Measurements from ENCODE around the gene FASTKD2.

FASTKD2 gene

GRCh38 chr2:206765242-206766056 is at the start of gene FASTKD2, which contains the start of gene MDH1B:
Gene FASTKD2 (plus strand): TSS chr2:206765606. CDS start chr2:206766694, 1,088 bp downstream.
Gene MDH1B (minus strand): TSS chr2:206765328. CDS start chr2:206765271, 57 bp downstream.
- H3K9me3 ChIP-seq (ENCODE audit: low read length), result no peaks in the 10 kb centered on the region
- H3K27me3 ChIP-seq (ENCODE audit: control insufficient read depth in 1 of 2, insufficient read depth in 2 of 2, low read length in 2 of 2), result no peaks in the 10 kb centered on the region
- peak within 1 kb of the TSS; percentile 51 to 98 for H3K4me3 ChIP-seq (ENCODE audit: low read depth in 1 of 2, low read length in 2 of 2)
- H3K27ac ChIP-seq (ENCODE audit: low read depth, low read length), result peak within 1 kb of the TSS; percentile 78
- peaks cover 43% of the 10 kb centered on the region for H3K4me1 ChIP-seq (ENCODE audit: insufficient read depth, low read length)
- H3K36me3 ChIP-seq (ENCODE audit: insufficient read depth, low read length), result peaks cover 31% of the 10 kb centered on the region
- peak within 1 kb of the TSS; percentile 95 for H3K9ac ChIP-seq (ENCODE audit: low read length)

GRCh38 chr2:206716623-206717022 is 48.8 kb upstream of the FASTKD2 start:
- no peak overlapping the region for H3K27ac ChIP-seq (ENCODE audit: low read depth, low read length)
- no peaks in the 10 kb centered on the region for H3K9me3 ChIP-seq (ENCODE audit: low read length)
- H3K27me3 ChIP-seq (ENCODE audit: control insufficient read depth in 1 of 2, insufficient read depth in 2 of 2, low read length in 2 of 2), result no peaks in the 10 kb centered on the region
- H3K9ac ChIP-seq (ENCODE audit: low read length), result no peak overlapping the region
- no peak overlapping the region for H3K4me3 ChIP-seq (ENCODE audit: low read depth in 1 of 2, low read length in 2 of 2)
- no peaks in the 10 kb centered on the region for H3K4me1 ChIP-seq (ENCODE audit: insufficient read depth, low read length)
- H3K36me3 ChIP-seq (ENCODE audit: insufficient read depth, low read length), result no peaks in the 10 kb centered on the region

GRCh38 chr2:206718296-206718695 is 47.1 kb upstream of the FASTKD2 start, which contains the start of gene DYTN:
Gene DYTN (minus strand): TSS chr2:206718396. CDS start chr2:206718279, 117 bp downstream.
- Histone ChIP-seq H3K4me1 (ENCODE audit: insufficient read depth, low read length) (no peaks in the 10 kb centered on the region), H3K27me3 (ENCODE audit: control insufficient read depth in 1 of 2, insufficient read depth in 2 of 2, low read length in 2 of 2) (no peaks in the 10 kb centered on the region), H3K4me3 (ENCODE audit: low read depth in 1 of 2, low read length in 2 of 2) (no peak within 1 kb of the TSS), H3K36me3 (ENCODE audit: insufficient read depth, low read length) (no peaks in the 10 kb centered on the region), H3K9ac (ENCODE audit: low read length) (no peak within 1 kb of the TSS), H3K27ac (ENCODE audit: low read depth, low read length) (no peak within 1 kb of the TSS), H3K9me3 (ENCODE audit: low read length) (no peaks in the 10 kb centered on the region)

GRCh38 chr2:206721256-206721920 is 44.0 kb upstream of the FASTKD2 start:
- Histone ChIP-seq H3K9ac (ENCODE audit: low read length) (no peak overlapping the region), H3K36me3 (ENCODE audit: insufficient read depth, low read length) (no peaks in the 10 kb centered on the region), H3K9me3 (ENCODE audit: low read length) (no peaks in the 10 kb centered on the region), H3K27ac (ENCODE audit: low read depth, low read length) (no peak overlapping the region), H3K4me3 (ENCODE audit: low read depth in 1 of 2, low read length in 2 of 2) (no peak overlapping the region), H3K4me1 (ENCODE audit: insufficient read depth, low read length) (no peaks in the 10 kb centered on the region), H3K27me3 (ENCODE audit: control insufficient read depth in 1 of 2, insufficient read depth in 2 of 2, low read length in 2 of 2) (no peaks in the 10 kb centered on the region)

GRCh38 chr2:206723288-206723687 is 42.1 kb upstream of the FASTKD2 start:
- Histone ChIP-seq H3K4me3 (ENCODE audit: low read depth in 1 of 2, low read length in 2 of 2) (no peak overlapping the region), H3K27ac (ENCODE audit: low read depth, low read length) (no peak overlapping the region), H3K4me1 (ENCODE audit: insufficient read depth, low read length) (no peaks in the 10 kb centered on the region), H3K9me3 (ENCODE audit: low read length) (no peaks in the 10 kb centered on the region), H3K9ac (ENCODE audit: low read length) (no peak overlapping the region), H3K27me3 (ENCODE audit: control insufficient read depth in 1 of 2, insufficient read depth in 2 of 2, low read length in 2 of 2) (no peaks in the 10 kb centered on the region), H3K36me3 (ENCODE audit: insufficient read depth, low read length) (no peaks in the 10 kb centered on the region)

- H3K27ac ChIP-seq (ENCODE audit: low read depth, low read length), result no peak overlapping the region
- H3K36me3 ChIP-seq (ENCODE audit: insufficient read depth, low read length), result no peaks in the 10 kb centered on the region
- H3K9ac ChIP-seq (ENCODE audit: low read length), result no peak overlapping the region
- H3K9me3 ChIP-seq (ENCODE audit: low read length), result no peaks in the 10 kb centered on the region
- no peak overlapping the region for H3K4me3 ChIP-seq (ENCODE audit: low read depth in 1 of 2, low read length in 2 of 2)
- no peaks in the 10 kb centered on the region for H3K27me3 ChIP-seq (ENCODE audit: control insufficient read depth in 1 of 2, insufficient read depth in 2 of 2, low read length in 2 of 2)
- H3K4me1 ChIP-seq (ENCODE audit: insufficient read depth, low read length), result no peaks in the 10 kb centered on the region
These were observed 38.1 kb upstream of the FASTKD2 start for GRCh38 chr2:206727287-206727686.

GRCh38 chr2:206728277-206729199 is 36.9 kb upstream of the FASTKD2 start:
- H3K4me1 ChIP-seq (ENCODE audit: insufficient read depth, low read length), result no peaks in the 10 kb centered on the region
- no peaks in the 10 kb centered on the region for H3K27me3 ChIP-seq (ENCODE audit: control insufficient read depth in 1 of 2, insufficient read depth in 2 of 2, low read length in 2 of 2)
- H3K9ac ChIP-seq (ENCODE audit: low read length), result no peak overlapping the region
- H3K9me3 ChIP-seq (ENCODE audit: low read length), result no peaks in the 10 kb centered on the region
- H3K4me3 ChIP-seq (ENCODE audit: low read depth in 1 of 2, low read length in 2 of 2), result no peak overlapping the region
- H3K36me3 ChIP-seq (ENCODE audit: insufficient read depth, low read length), result no peaks in the 10 kb centered on the region
- no peak overlapping the region for H3K27ac ChIP-seq (ENCODE audit: low read depth, low read length)

- no peak overlapping the region for H3K27ac ChIP-seq (ENCODE audit: low read depth, low read length)
- H3K9me3 ChIP-seq (ENCODE audit: low read length), result no peaks in the 10 kb centered on the region
- no peaks in the 10 kb centered on the region for H3K27me3 ChIP-seq (ENCODE audit: control insufficient read depth in 1 of 2, insufficient read depth in 2 of 2, low read length in 2 of 2)
- H3K9ac ChIP-seq (ENCODE audit: low read length), result no peak overlapping the region
- H3K36me3 ChIP-seq (ENCODE audit: insufficient read depth, low read length), result no peaks in the 10 kb centered on the region
- no peaks in the 10 kb centered on the region for H3K4me1 ChIP-seq (ENCODE audit: insufficient read depth, low read length)
- H3K4me3 ChIP-seq (ENCODE audit: low read depth in 1 of 2, low read length in 2 of 2), result no peak overlapping the region
These were observed 32.1 kb upstream of the FASTKD2 start for GRCh38 chr2:206733341-206733740.

GRCh38 chr2:206736935-206737334 is 28.5 kb upstream of the FASTKD2 start:
- no peaks in the 10 kb centered on the region for H3K9me3 ChIP-seq (ENCODE audit: low read length)
- no peak overlapping the region for H3K4me3 ChIP-seq (ENCODE audit: low read depth in 1 of 2, low read length in 2 of 2)
- no peaks in the 10 kb centered on the region for H3K27me3 ChIP-seq (ENCODE audit: control insufficient read depth in 1 of 2, insufficient read depth in 2 of 2, low read length in 2 of 2)
- H3K9ac ChIP-seq (ENCODE audit: low read length), result no peak overlapping the region
- H3K36me3 ChIP-seq (ENCODE audit: insufficient read depth, low read length), result no peaks in the 10 kb centered on the region
- H3K27ac ChIP-seq (ENCODE audit: low read depth, low read length), result no peak overlapping the region
- no peaks in the 10 kb centered on the region for H3K4me1 ChIP-seq (ENCODE audit: insufficient read depth, low read length)

GRCh38 chr2:206739271-206739670 is 26.1 kb upstream of the FASTKD2 start:
- H3K4me3 ChIP-seq (ENCODE audit: low read depth in 1 of 2, low read length in 2 of 2), result no peak overlapping the region
- H3K9me3 ChIP-seq (ENCODE audit: low read length), result no peaks in the 10 kb centered on the region
- no peak overlapping the region for H3K9ac ChIP-seq (ENCODE audit: low read length)
- H3K27me3 ChIP-seq (ENCODE audit: control insufficient read depth in 1 of 2, insufficient read depth in 2 of 2, low read length in 2 of 2), result no peaks in the 10 kb centered on the region
- no peaks in the 10 kb centered on the region for H3K4me1 ChIP-seq (ENCODE audit: insufficient read depth, low read length)
- H3K36me3 ChIP-seq (ENCODE audit: insufficient read depth, low read length), result no peaks in the 10 kb centered on the region
- no peak overlapping the region for H3K27ac ChIP-seq (ENCODE audit: low read depth, low read length)

GRCh38 chr2:206740800-206741199 is 24.6 kb upstream of the FASTKD2 start:
- no peaks in the 10 kb centered on the region for H3K4me1 ChIP-seq (ENCODE audit: insufficient read depth, low read length)
- H3K4me3 ChIP-seq (ENCODE audit: low read depth in 1 of 2, low read length in 2 of 2), result no peak overlapping the region
- H3K36me3 ChIP-seq (ENCODE audit: insufficient read depth, low read length), result no peaks in the 10 kb centered on the region
- no peaks in the 10 kb centered on the region for H3K9me3 ChIP-seq (ENCODE audit: low read length)
- H3K27me3 ChIP-seq (ENCODE audit: control insufficient read depth in 1 of 2, insufficient read depth in 2 of 2, low read length in 2 of 2), result no peaks in the 10 kb centered on the region
- H3K9ac ChIP-seq (ENCODE audit: low read length), result no peak overlapping the region
- no peak overlapping the region for H3K27ac ChIP-seq (ENCODE audit: low read depth, low read length)
